ENCODE data around the gene PRDX1. TPM values are rescaled to one million over a fixed set of nuclear protein-coding genes. Genes with fewer than 3 reads are reported as not detected.
A peak's percentile ranks its signal among the peaks of the same experiment; 100 is the strongest.

PRDX1 gene
- total and polyA plus RNA-seq, 2 experiments from 2014 or later = 474 to 775 TPM

- Histone ChIP-seq H3K9me3 (ENCODE audit: low read depth) (no peaks in the 10 kb centered on the region), H3K4me3 (no peak overlapping the region), H3K36me3 (ENCODE audit: low read depth) (no peaks in the 10 kb centered on the region), H3K9me2 (ENCODE audit: insufficient read depth) (no peaks in the 10 kb centered on the region), H3K4me1 (ENCODE audit: insufficient read depth) (peaks cover 10% of the 10 kb centered on the region), H3K27me3 (replicated peaks; ENCODE audit: insufficient read depth) (no peaks in the 10 kb centered on the region), H4K20me1 (ENCODE audit: insufficient read depth) (no peaks in the 10 kb centered on the region), H2AFZ (no peak overlapping the region), H3F3A (ENCODE audit: insufficient read depth) (no peaks in the 10 kb centered on the region), H3K79me2 (ENCODE audit: insufficient read depth) (no peaks in the 10 kb centered on the region), H3K27ac (no peak overlapping the region), H3K9ac (no peak overlapping the region), H3K4me2 (ENCODE audit: unreplicated experiment) (no peak overlapping the region)
- TF ChIP-seq EZH2 (IDR thresholded peaks at IDR 0.05; ENCODE audit: insufficient read depth, poor library complexity, severe bottlenecking) (no peak), EZH2phosphoT487 (IDR thresholded peaks at IDR 0.05; ENCODE audit: insufficient read depth, low read depth) (no peak)
- DNase-seq = no peak
- in situ Hi-C loops (cut with MboI) = loop anchor here (10.0 kb wide), 1 partner anchor 483 kb away; the partner anchor contains the start of genes HECTD3 and UROD
Measured at GRCh38 chr1:45498279-45498678, 23.4 kb downstream of the PRDX1 start.

GRCh38 chr1:45493116-45493697 is 28.5 kb downstream of the PRDX1 start:
- no peaks in the 10 kb centered on the region for H3K9me2 ChIP-seq (ENCODE audit: insufficient read depth)
- no peaks in the 10 kb centered on the region for H3K79me2 ChIP-seq (ENCODE audit: insufficient read depth)
- 50 to 52% methylated on average over 2 of the region's 2 CpGs for WGBS, 2 experiments (ENCODE audit: low coverage in 1 of 2, low lambda C conversion rate in 2 of 2, missing lambda C conversion rate in 2 of 2)
- no peak overlapping the region for H3K4me3 ChIP-seq
- H2AFZ ChIP-seq = no peak overlapping the region
- TF ChIP-seq EZH2phosphoT487 (IDR thresholded peaks at IDR 0.05; ENCODE audit: insufficient read depth, low read depth) (no peak), EZH2 (IDR thresholded peaks at IDR 0.05; ENCODE audit: insufficient read depth, poor library complexity, severe bottlenecking) (no peak)
- no peaks in the 10 kb centered on the region for H4K20me1 ChIP-seq (ENCODE audit: insufficient read depth)
- DNase-seq = peak; percentile 62
- H3K9ac ChIP-seq = no peak overlapping the region
- H3K4me1 ChIP-seq (ENCODE audit: insufficient read depth) = peaks cover 4% of the 10 kb centered on the region; the same call in 1 of the 2 replicates
- in situ Hi-C loops (cut with MboI) = loop anchor here (5.0 to 10.0 kb wide), 2 partner anchors 146 to 478 kb away; partner anchors contain the start of genes HECTD3 and UROD
- no peak overlapping the region for H3K27ac ChIP-seq
- H3F3A ChIP-seq (ENCODE audit: insufficient read depth) = peaks cover 9% of the 10 kb centered on the region; the same call in 1 of the 2 replicates
- no peaks in the 10 kb centered on the region for H3K27me3 ChIP-seq (replicated peaks; ENCODE audit: insufficient read depth)
- no peaks in the 10 kb centered on the region for H3K36me3 ChIP-seq (ENCODE audit: low read depth)
- no peaks in the 10 kb centered on the region for H3K9me3 ChIP-seq (ENCODE audit: low read depth)
- no peak overlapping the region for H3K4me2 ChIP-seq (ENCODE audit: unreplicated experiment)

GRCh38 chr1:45492691-45493090 is 29.0 kb downstream of the PRDX1 start:
- in situ Hi-C loops (cut with MboI) = loop anchor here (5.0 to 10.0 kb wide), 2 partner anchors 145 to 478 kb away; partner anchors contain the start of genes HECTD3 and UROD

GRCh38 chr1:45491487-45492260 is 30.0 kb downstream of the PRDX1 start:
- Histone ChIP-seq H3K4me2 (ENCODE audit: unreplicated experiment) (peak overlapping the region; percentile 94), H3K4me1 (ENCODE audit: insufficient read depth) (peaks cover 4% of the 10 kb centered on the region; the same call in 1 of the 2 replicates), H2AFZ (peak overlapping the region; percentile 92), H3K36me3 (ENCODE audit: low read depth) (no peaks in the 10 kb centered on the region), H3K27ac (no peak overlapping the region), H3F3A (ENCODE audit: insufficient read depth) (peaks cover 9% of the 10 kb centered on the region; the same call in 1 of the 2 replicates), H3K4me3 (peak overlapping the region; percentile 89), H4K20me1 (ENCODE audit: insufficient read depth) (no peaks in the 10 kb centered on the region), H3K9me3 (ENCODE audit: low read depth) (no peaks in the 10 kb centered on the region), H3K79me2 (ENCODE audit: insufficient read depth) (no peaks in the 10 kb centered on the region), H3K9me2 (ENCODE audit: insufficient read depth) (no peaks in the 10 kb centered on the region), H3K27me3 (replicated peaks; ENCODE audit: insufficient read depth) (no peaks in the 10 kb centered on the region), H3K9ac (no peak overlapping the region)
- DNase-seq = no peak
- TF ChIP-seq EZH2phosphoT487 (IDR thresholded peaks at IDR 0.05; ENCODE audit: insufficient read depth, low read depth) (no peak), EZH2 (IDR thresholded peaks at IDR 0.05; ENCODE audit: insufficient read depth, poor library complexity, severe bottlenecking) (no peak)
- in situ Hi-C loops (cut with MboI) = loop anchor here (5.0 to 10.0 kb wide), 2 partner anchors 144 to 477 kb away; partner anchors contain the start of genes HECTD3 and UROD
- 64 to 71% methylated on average over 18 to 19 of the region's 19 CpGs for WGBS, 2 experiments (ENCODE audit: low coverage in 1 of 2, low lambda C conversion rate in 2 of 2, missing lambda C conversion rate in 2 of 2)

More at GRCh38 chr1:45492691-45493090, 29.0 kb downstream of the PRDX1 start:
- no peak overlapping the region for H2AFZ ChIP-seq
- no peaks in the 10 kb centered on the region for H4K20me1 ChIP-seq (ENCODE audit: insufficient read depth)
- WGBS, 2 experiments (ENCODE audit: low coverage in 1 of 2, low lambda C conversion rate in 2 of 2, missing lambda C conversion rate in 2 of 2) = 86 to 90% methylated on average over 3 of the region's 3 CpGs
- H3K9me2 ChIP-seq (ENCODE audit: insufficient read depth) = no peaks in the 10 kb centered on the region
- no peak overlapping the region for H3K4me3 ChIP-seq
- no peaks in the 10 kb centered on the region for H3K36me3 ChIP-seq (ENCODE audit: low read depth)
- no peak overlapping the region for H3K4me2 ChIP-seq (ENCODE audit: unreplicated experiment)
- no peaks in the 10 kb centered on the region for H3K9me3 ChIP-seq (ENCODE audit: low read depth)
- no peaks in the 10 kb centered on the region for H3K27me3 ChIP-seq (replicated peaks; ENCODE audit: insufficient read depth)
- H3K79me2 ChIP-seq (ENCODE audit: insufficient read depth) = no peaks in the 10 kb centered on the region
- H3K27ac ChIP-seq = no peak overlapping the region
- TF ChIP-seq EZH2phosphoT487 (IDR thresholded peaks at IDR 0.05; ENCODE audit: insufficient read depth, low read depth) (no peak), EZH2 (IDR thresholded peaks at IDR 0.05; ENCODE audit: insufficient read depth, poor library complexity, severe bottlenecking) (no peak)
- no peak for DNase-seq
- H3K9ac ChIP-seq = no peak overlapping the region
- peaks cover 4% of the 10 kb centered on the region; the same call in 1 of the 2 replicates for H3K4me1 ChIP-seq (ENCODE audit: insufficient read depth)
- peaks cover 9% of the 10 kb centered on the region; the same call in 1 of the 2 replicates for H3F3A ChIP-seq (ENCODE audit: insufficient read depth)

Measured in GM23248 (cell line).